GM12874 (cell line): Measurements from ENCODE around the gene AGXT2.

Experiments used
- CTCF ChIP-seq: IDR thresholded peaks from 2 replicates; pipeline ENCODE4 v1.5.1; 2011; ENCODE audit warnings: low read depth, mild to moderate bottlenecking, control low read depth, low read length, moderate library complexity; ENCODE audit not compliant: insufficient read depth

AGXT2 gene

GRCh38 chr5:35003018-35003957 is 44.5 kb downstream of the AGXT2 start:
- TF ChIP-seq CTCF: peak; percentile 83

- TF ChIP-seq CTCF: no peak
Measured at GRCh38 chr5:35002459-35002858, 45.3 kb downstream of the AGXT2 start.

GRCh38 chr5:35001842-35002241 is 45.9 kb downstream of the AGXT2 start:
- no peak for TF ChIP-seq CTCF

- no peak for TF ChIP-seq CTCF
Measured at GRCh38 chr5:34998058-34998789, 49.5 kb downstream of the AGXT2 start.

- no peak for TF ChIP-seq CTCF
Measured at GRCh38 chr5:34996261-34996660, 51.5 kb downstream of the AGXT2 start.

GRCh38 chr5:34993951-34994350 is 53.8 kb downstream of the AGXT2 start:
- TF ChIP-seq CTCF: no peak

GRCh38 chr5:34991486-34992238 is 56.1 kb downstream of the AGXT2 start:
- no peak for TF ChIP-seq CTCF
